ENCODE measurements around the gene RHOT1.

The RHOT1 gene

DNA sequence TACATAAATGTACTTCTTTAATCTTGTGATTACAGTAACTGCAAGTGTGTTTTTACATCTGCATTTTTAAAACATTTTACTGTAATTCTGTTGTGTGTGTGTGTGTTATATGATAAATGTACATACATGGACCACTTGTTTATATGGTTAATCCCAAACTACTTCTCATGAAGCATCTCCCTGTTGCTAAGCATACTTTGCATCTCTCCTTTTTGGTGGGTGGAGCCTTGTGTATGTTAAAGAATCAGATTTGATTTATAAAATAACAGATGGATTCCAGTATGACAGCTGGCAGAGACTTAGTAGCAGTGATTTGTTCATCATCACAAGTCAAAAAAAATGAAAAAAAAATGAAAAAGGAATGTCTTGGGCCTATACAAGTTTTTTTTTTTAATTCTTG, 67.3 kb downstream of the RHOT1 start:
- H3K4me3 ChIP-seq (ENCODE audit: low read length), result no peak overlapping the region
- no peak for TF ChIP-seq CTCF (conservative IDR thresholded peaks at IDR 0.05; ENCODE audit: low read length)
- DNase-seq (ENCODE audit: low read depth), result no peak

DNA sequence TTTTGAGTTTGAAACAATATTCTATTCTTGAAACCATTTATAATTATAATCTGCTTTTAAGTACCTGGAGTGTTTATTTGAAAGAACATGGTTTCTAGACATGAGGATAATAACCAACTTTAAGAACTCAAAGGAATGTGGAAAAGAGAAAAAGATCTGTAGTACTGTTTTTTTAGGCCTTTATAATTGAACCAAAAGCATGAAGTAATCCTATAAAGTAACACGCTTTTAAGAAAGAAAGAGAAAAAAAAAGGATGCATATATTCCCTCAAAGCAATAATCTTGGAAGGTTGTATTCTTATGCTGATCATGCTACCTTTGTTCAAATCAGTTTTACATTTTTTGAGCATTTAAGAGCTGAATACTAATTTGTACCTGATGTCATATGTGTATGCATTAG, 69.4 kb downstream of the RHOT1 start:
- no peak for DNase-seq (ENCODE audit: low read depth)
- H3K4me3 ChIP-seq (ENCODE audit: low read length), result no peak overlapping the region
- TF ChIP-seq CTCF (conservative IDR thresholded peaks at IDR 0.05; ENCODE audit: low read length), result no peak

GRCh38 chr17:32215696-32216095, 73.4 kb downstream of the RHOT1 start:
- no peak overlapping the region for H3K4me3 ChIP-seq (ENCODE audit: low read length)
- no peak for TF ChIP-seq CTCF (conservative IDR thresholded peaks at IDR 0.05; ENCODE audit: low read length)
- DNase-seq (ENCODE audit: low read depth), result no peak

- no peak for TF ChIP-seq CTCF (conservative IDR thresholded peaks at IDR 0.05; ENCODE audit: low read length)
- H3K4me3 ChIP-seq (ENCODE audit: low read length), result no peak overlapping the region
- DNase-seq (ENCODE audit: low read depth), result no peak
These were observed 80.3 kb downstream of the RHOT1 start for GRCh38 chr17:32222621-32223020.

DNA sequence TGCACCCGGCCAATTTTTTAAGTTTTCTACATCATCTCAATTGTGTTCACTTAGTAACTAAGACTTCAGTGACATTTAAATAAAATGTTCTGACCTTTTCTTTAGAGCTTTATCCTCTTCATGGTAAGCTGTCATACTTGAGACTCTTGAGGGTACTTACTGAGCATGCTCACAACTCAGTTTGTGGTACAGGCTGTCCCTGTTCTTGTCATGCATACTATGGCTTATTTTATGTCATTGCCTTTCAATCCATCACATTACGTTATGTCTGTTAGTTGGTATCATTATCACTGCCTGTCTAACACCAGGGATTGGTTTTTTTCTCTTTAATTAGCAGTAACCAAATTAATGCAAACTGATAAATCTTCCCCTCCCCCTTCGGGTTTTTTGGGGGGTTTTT, 81.4 kb downstream of the RHOT1 start:
- TF ChIP-seq CTCF (conservative IDR thresholded peaks at IDR 0.05; ENCODE audit: low read length), result no peak
- DNase-seq (ENCODE audit: low read depth), result no peak
- H3K4me3 ChIP-seq (ENCODE audit: low read length), result no peak overlapping the region

DNA sequence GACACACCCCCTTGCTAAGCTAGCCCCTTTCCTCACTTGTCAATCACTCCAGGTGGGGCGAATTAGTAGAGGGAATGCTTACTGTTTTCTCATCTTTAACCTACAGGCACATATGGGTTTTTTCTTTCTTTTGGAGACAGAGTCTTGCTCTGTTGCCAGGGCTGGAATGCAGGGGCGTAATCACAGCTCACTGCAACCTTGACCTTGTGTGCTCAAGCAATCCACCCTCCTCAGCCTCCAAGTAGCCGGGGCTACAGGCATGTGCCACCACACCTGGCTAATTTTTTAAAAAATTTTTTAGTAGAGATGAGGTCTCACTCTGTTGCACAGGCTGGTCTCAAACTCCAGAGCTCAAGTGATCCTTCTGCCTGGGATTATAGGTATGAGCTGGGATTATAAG, 84.6 kb downstream of the RHOT1 start:
- no peak overlapping the region for H3K4me3 ChIP-seq (ENCODE audit: low read length)
- DNase-seq (ENCODE audit: low read depth), result no peak
- TF ChIP-seq CTCF (conservative IDR thresholded peaks at IDR 0.05; ENCODE audit: low read length), result no peak

DNA sequence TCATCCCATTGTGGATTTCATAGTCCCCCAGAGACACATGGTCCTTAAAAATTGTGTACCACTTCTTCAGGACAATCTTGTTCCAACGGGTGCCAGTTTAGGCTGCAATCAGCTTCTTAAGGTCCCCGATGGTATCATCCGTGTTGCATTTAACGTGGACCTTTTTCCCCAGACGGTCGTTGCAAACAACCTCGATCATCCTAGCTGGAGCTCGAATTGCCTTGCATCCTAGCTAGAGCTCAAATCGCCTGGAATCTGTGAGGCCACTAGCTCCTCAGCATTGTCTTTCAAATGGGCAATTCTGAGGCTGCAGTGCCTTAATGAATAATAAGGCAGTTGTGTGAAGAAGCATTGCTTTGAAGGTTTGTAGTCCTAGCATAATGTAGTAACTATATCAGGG, 85.6 kb downstream of the RHOT1 start:
- no peak for TF ChIP-seq CTCF (conservative IDR thresholded peaks at IDR 0.05; ENCODE audit: low read length)
- no peak for DNase-seq (ENCODE audit: low read depth)
- no peak overlapping the region for H3K4me3 ChIP-seq (ENCODE audit: low read length)
